HG03159 (cell line): ENCODE results near the gene KLC1.
A peak's percentile ranks its signal among the peaks of the same experiment; 100 is the strongest.

Experiments used
- ATAC-seq: cut with Tn5 transposase; IDR thresholded peaks from one replicate; pipeline ENCODE4 v1.9.1; 2021; ENCODE audit warnings: mild to moderate bottlenecking, moderate library complexity; ENCODE audit not compliant: unreplicated experiment

Gene KLC1

GRCh38 chr14:103715052-103716000 lies 86.3 kb downstream of the KLC1 start, which contains the start of the genes XRCC3 and ZFYVE21:
TSS of gene XRCC3 (minus strand) at chr14:103715451. CDS start at chr14:103711087, 4,364 bp downstream.
TSS of gene ZFYVE21 (plus strand) at chr14:103715810. CDS start at chr14:103715842, 32 bp downstream.
- ATAC-seq: peak; percentile 94

GRCh38 chr14:103716091-103716801 lies 87.2 kb downstream of the KLC1 start:
- ATAC-seq: peak; percentile 12

GRCh38 chr14:103716899-103717411 lies 87.9 kb downstream of the KLC1 start:
- no peak for ATAC-seq

DNA sequence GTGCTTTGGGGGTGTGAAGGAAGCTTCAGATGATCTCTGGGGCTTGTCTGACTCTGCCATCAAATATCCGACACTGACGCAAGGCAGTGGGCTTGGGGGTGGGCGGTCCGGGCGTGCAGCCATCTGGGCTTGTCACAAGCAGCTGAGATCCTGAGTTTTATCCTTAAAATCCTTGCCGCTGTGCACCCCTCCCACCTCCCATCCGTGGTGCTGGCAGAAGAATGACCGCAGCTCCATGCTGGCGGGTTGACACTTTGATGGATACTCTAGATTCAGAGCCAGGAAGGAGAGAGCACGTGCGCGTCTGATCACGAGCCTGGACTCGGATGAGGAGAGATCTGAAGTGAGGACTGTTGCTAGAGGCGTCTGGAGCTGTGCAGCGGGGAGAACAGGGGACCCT lies 89.6 kb downstream of the KLC1 start:
- no peak for ATAC-seq

GRCh38 chr14:103719751-103720150 lies 90.7 kb downstream of the KLC1 start:
- no peak for ATAC-seq

DNA sequence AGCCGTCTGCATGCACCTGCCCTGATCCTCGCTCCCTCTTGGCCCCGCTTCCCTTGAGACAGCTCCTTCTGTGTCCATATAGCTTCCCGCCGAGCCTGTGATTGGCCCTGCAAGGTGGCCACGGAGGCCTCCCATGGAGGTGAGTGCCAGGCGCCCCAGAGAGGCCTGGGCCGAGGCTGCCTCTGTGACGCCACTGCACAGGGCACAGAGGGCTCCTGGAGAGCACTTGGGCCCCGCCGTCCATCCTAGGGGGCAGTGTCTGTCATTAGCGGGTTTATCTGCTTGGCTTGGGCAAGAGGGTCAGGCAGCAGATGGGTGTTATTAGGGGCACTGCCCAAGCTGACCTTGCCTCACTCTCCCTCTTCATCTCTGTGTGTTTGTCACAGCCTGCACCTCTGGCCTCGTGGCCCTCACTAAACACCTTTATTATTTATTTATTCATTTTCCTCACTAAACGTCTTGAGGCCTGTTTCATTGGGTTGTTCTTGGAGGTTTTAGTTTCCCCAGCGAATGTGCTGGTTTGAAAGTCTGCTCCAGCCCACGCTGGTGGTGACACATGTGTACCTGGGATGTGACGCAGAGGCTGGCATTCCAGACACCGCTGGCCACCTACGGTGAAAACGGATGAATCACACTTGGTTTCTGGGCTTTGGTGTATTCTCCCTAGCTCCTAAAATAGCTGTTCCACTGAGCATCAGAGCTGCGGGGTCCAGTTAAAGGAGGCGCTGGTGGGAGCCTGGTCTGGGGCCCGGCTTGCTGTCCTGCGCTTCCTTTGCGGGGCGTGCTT lies 92.5 kb downstream of the KLC1 start:
- no peak for ATAC-seq

GRCh38 chr14:103723748-103724081 lies 94.7 kb downstream of the KLC1 start:
- no peak for ATAC-seq

DNA sequence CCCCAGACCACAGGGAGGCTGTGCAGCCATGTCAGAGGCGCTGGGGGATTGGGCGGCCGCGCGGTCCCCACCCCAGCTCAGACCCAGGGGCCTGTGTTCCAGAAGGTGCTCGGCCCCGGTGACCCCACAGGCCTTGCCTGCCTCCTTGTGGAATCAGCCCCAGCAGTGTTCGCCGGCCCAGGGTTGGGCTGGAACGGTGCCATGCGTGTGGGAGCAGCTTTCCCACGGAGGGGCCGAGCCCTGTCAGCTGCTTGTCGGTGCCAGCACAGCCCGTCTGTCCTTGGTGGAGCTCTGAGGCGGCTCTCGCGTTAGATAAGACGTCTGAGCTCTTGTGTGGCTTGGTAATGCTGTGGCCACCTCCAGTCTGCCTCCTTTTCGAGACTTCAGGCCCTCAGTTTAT lies 95.1 kb downstream of the KLC1 start:
- ATAC-seq: no peak

- ATAC-seq: no peak
Observed at GRCh38 chr14:103725001-103725682, 96.1 kb downstream of the KLC1 start.

DNA sequence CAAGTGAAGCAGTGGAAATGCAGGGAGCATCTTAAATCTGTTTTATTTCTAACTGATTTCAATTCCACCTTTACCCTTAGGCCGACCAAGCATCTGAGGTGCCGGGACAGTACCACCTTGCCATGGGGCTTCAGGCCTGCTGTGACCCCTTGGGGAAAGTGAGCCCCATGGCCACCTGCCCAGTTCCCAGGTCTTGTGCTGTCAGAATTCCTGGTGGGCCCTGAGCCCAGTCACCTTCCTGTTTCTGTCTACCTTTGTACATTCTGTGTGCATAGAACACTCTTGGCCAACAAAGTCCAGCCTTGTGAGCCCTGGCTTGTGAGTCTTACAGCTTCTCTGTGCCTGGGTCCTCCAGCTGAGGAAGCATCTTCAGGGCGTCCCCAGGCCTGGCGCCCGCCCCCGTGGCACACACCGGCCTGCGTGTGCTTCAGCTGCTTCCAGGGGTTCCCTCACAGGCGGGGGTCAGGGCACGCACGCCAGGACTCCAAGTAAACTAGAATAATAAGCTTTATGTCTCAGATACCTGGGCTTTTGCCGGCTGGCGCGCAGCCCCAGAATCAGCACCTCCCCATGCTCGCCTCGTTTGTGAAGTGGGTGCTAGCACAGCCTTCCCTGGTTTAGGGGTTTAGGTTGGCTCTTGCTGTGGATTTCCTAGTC lies 96.9 kb downstream of the KLC1 start:
- ATAC-seq: no peak

- ATAC-seq: no peak
Observed at GRCh38 chr14:103726474-103726873, 97.5 kb downstream of the KLC1 start.

DNA sequence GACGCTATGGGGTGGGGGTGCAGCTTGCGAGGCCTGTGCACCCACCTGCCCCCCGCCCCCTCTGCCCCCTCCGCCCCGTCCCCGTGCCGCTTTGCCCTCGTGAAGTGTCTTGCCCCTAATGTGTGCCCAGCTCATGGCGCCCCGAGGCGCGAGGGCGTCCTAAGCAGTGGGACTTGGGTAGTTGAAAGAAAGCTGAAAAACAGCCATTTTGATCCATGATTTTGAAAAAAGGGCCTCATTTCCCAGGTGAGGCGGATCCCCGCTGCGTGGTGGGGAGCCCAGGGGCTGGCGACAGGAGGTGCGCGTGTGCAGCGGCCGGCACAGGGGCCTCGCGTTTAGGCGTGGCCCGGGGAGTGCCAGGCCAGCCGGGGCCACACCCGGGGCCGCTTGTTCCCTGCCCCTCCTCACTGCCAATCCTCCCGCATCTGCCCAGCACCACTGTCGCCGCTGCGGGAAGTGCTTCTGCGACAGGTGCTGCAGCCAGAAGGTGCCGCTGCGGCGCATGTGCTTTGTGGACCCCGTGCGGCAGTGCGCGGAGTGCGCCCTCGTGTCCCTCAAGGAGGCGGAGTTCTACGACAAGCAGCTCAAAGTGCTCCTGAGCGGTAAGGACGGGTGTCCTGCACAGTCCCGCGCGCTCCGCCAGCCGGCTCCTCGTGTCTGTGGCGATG lies 98.4 kb downstream of the KLC1 start:
- no peak for ATAC-seq

DNA sequence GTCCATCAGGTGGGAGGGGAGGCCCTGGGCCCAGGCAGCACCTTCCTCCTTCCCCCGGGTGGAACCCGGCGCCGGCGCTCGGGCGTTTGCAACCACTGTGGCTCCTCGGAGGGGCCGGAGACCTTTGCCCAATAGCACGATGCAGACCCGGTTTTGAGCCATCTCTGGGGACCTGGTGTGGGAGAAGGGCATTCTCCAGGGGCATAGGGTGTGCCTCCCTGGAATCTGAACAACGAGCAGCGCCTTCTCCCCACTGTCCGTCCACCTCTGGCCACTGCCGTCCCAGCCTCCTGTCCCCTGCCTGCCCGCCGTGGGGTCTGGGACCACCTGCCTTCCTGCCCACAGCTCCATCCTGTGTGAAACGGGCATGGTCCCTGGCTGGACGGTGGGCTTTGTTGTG lies 99.1 kb downstream of the KLC1 start:
- no peak for ATAC-seq

DNA sequence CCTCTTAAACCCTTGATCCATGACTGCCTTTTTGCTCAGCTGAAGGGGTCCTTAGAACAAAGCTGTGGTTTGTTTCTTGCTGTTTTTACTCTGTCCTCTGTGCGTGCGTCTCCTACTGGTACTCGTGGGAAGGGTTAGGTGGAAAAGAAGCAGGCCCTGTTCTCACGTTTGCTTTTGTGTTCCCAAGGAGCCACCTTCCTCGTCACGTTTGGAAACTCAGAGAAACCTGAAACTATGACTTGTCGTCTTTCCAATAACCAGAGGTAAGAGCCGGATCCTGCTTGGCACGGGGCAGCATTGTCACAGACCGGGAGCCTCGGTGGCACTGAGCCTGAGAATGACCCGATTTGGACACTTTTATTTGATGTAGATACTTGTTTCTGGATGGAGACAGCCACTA lies 99.7 kb downstream of the KLC1 start:
- no peak for ATAC-seq

DNA sequence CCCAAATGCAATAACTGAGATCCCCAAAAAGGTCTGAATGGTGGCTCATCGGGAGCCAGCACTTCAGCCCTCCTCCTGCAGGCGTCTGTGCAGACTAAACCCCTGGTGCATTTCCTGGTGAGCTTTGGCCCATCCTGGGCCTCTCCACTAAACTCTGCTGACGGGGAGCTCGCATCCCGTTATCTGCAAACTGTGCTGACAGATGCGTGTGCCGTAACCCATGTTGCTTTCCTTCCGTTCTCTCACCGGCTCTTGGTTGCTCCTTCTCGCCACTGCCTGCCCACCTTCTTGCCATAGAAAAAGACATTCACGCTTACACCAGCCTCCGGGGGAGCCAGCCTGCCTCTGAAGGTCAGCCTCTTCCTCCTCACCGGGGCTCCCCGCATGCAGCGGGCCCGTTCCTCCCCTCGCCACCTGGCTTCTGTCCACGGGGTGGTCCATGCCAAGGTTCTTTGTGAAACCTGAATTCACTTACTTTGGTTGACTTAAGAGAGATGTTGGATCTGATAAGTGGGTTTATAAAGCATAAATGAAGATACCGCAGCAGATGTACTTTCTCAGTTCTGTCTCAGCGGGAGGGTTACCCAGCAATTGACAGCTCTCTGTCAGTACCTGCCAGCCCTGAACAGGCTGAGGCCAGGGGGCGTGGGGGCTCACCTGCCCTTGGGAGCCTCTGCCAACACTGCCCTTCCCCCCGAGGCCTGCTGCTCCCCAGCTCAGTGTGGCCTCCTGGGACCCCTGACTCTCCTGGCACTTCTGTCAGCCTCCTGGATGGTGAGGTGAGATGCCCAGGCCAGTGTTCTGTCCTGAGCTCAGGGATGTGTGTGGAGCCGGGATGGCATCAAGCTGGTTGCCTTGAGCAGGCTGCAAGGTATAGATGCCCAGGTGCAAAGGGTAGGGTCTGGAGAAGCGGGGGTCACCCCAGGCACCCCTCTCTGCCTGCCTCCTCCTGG lies 100.8 kb downstream of the KLC1 start:
- no peak for ATAC-seq

DNA sequence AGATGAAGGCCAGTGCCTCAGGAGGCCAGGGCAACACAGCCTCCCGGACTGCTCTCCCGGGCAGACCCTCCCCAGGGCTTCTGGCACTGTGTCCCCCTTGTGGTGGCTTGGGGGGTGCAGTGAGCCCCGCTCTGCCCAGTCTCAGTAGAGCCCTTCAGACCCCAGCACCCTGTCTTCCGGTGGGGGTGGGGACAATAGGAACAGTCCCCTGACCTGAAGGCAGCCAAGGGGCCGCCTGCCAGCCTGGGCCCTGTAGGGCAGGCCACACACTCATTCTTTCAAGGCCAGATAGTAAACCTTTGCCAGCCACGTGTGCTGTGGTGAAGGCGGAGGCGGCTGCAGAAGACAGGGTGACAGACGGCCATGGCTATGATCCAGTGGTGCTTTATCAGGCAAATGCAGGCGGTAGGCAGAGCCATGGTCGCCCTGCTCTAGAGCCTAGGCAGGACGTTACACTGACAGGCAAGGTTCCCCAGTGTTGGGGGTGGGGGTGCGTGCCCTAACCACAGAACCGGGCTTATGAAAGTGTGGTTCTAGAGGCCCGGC lies 101.6 kb downstream of the KLC1 start:
- ATAC-seq: no peak

DNA sequence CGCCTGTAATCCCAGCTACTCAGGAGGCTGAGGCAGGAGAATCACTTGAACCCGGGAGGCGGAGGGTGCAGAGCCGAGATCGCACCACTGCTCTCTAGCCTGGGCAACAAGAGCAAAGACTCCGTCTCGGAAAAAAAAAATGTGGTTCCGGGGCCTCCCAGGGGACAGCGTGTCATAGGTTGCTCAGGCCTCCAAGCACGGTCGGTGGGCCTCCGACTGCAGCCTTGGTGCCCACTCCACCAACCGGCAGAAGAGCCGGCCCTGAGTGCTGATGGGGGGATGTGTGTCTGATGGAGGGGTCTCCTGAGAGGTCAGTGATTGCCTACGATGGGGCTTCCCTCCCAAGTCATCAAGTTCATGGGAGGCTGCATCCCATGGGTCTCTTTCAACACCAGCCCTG lies 102.5 kb downstream of the KLC1 start:
- ATAC-seq: no peak
